Activated naive CD8-positive, alpha-beta T cell treated with anti-CD3 and anti-CD28 coated beads, Interleukin-2, amount 10 ng/mL, durations not matched to agents 7 days and 5 days (primary cell): ENCODE measurements around the gene GH1. TPM values are rescaled to one million over a fixed set of nuclear protein-coding genes. Genes with fewer than 3 reads are reported as not detected.
"Not testable (repeated sequence)": the region's sequence is repeated elsewhere in the genome, so short reads cannot be mapped to it uniquely, and the experiment has no call there.

ENCODE experiments used
- ATAC-seq: fragments of 150-1000 bp; cut with Tn5 transposase; one replicate; pipeline ENCODE4 v1.10.0; 2021; ENCODE audit warnings: low read depth, moderate library complexity
- POLR2A ChIA-PET: fragments of 350-600 bp; sonication (Branson Sonifier 250); formaldehyde crosslinking; loops from one replicate; lab custom pipeline; 2021; ENCODE audit warnings: antibody characterized with exemption; lab: Charles Lee
- DNase-seq: peaks from one replicate; pipeline ENCODE4 v3.0.0; 2021
- H3K27ac Mint-ChIP-seq: one replicate; pipeline ENCODE4 v1.8.0; 2022; ENCODE audit warnings: mild to moderate bottlenecking, mixed read lengths
- H3K27me3 Mint-ChIP-seq: one replicate; pipeline ENCODE4 v1.8.0; 2022; ENCODE audit warnings: mild to moderate bottlenecking, moderate library complexity, mixed read lengths
- H3K36me3 Mint-ChIP-seq: one replicate; pipeline ENCODE4 v1.8.0; 2021; ENCODE audit warnings: mild to moderate bottlenecking, mixed read lengths
- H3K4me1 Mint-ChIP-seq: one replicate; pipeline ENCODE4 v1.8.0; 2021; ENCODE audit warnings: mixed read lengths
- H3K4me3 Mint-ChIP-seq: one replicate; pipeline ENCODE4 v1.8.0; 2022; ENCODE audit warnings: mild to moderate bottlenecking, moderate library complexity, mixed read lengths
- H3K9me3 Mint-ChIP-seq: one replicate; pipeline ENCODE4 v1.8.0; 2021; ENCODE audit warnings: mixed read lengths
- total RNA-seq, 2 experiments: library from RNA; stranded (reverse); gene quantifications; one replicate each; pipeline ENCODE4 v1.2.3, GENCODE V29; 2021

The GH1 gene
- total RNA-seq, 2 experiments from 2014 or later: not detected

GRCh38 chr17:63871646-63872365 is 46.8 kb downstream of the GH1 start:
- DNase-seq, POLR2A ChIA-PET, H3K36me3 Mint-ChIP-seq, H3K9me3 Mint-ChIP-seq, H3K4me1 Mint-ChIP-seq, ATAC-seq, H3K4me3 Mint-ChIP-seq, H3K27ac Mint-ChIP-seq: not testable (repeated sequence)
- peaks cover 19% of the 10 kb centered on the region for H3K27me3 Mint-ChIP-seq

DNA sequence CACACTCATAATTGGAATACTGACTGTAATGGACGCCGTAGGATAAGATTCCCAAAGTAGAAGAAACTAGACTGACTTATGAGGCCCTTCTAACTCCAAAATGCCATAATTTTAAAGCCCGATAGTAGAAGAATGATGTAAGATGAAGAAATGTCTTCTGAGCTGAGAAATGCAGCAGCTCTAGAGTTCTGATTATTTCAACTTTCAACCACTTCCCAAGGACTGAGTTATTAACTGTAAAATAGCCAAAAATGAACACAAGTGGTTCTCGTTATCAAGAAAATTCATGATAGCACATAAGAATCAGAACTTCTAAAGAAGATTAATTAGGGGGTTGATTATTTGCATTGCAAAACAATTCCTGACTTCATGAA is 48.4 kb downstream of the GH1 start:
- H3K4me3 Mint-ChIP-seq, POLR2A ChIA-PET, DNase-seq, H3K27ac Mint-ChIP-seq, H3K9me3 Mint-ChIP-seq, ATAC-seq, H3K36me3 Mint-ChIP-seq, H3K4me1 Mint-ChIP-seq: not testable (repeated sequence)
- peaks cover 19% of the 10 kb centered on the region for H3K27me3 Mint-ChIP-seq

DNA sequence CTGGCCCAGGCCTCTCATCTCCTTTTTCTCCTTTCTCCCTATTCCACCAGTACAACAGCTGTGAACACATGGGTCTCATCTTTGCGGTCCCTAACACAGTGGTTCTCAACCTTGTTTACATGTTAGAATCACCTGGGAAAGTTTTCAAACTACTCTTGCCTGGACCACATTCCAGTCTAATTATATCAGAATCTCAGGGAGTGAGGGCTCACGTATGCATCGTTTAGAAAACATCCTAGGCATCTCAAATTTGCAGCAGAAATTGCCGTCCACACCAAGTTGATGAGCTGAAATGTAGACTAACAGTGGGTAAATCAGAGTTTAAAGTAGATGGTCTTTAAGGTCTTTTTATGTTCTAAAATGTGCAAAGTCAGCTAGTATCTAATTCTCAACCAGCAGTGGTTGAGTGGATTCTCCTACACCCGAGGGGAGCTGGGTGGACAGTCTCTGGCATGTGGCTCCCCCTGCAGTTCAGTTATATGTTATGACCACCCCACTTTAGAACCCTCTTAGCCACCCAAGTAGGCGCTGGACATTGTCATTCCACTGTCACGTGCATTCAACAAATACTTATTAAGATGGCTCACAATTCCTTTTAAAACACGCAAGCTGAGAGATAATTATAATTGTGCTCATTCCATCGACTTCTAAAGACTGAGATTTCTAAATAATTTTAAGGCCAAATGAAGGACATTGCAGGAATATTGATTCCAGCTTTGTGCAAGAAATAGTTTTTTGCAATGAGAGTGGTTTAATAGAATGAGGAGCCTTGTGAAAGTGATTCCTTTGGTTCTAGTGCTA is 48.9 kb downstream of the GH1 start:
- H3K4me3 Mint-ChIP-seq, H3K4me1 Mint-ChIP-seq, ATAC-seq, POLR2A ChIA-PET, H3K9me3 Mint-ChIP-seq, H3K27ac Mint-ChIP-seq, DNase-seq, H3K36me3 Mint-ChIP-seq: not testable (repeated sequence)
- H3K27me3 Mint-ChIP-seq: peaks cover 19% of the 10 kb centered on the region

Other genes with a start within 250 kb of the GH1 start
- gene LIMD2, start 218.7 kb downstream of the GH1 start, total RNA-seq: 100 to 1,000 TPM; 452 to 453 TPM
- 10 to 100 TPM; 54.0 to 61.4 TPM for gene STRADA, start 177.0 kb downstream of the GH1 start, total RNA-seq
- 10 to 100 TPM; 47.0 to 54.8 TPM for gene CCDC47, start 145.2 kb downstream of the GH1 start, total RNA-seq
- gene DDX42, start 144.7 kb downstream of the GH1 start, total RNA-seq: 100 to 1,000 TPM; 126 to 143 TPM
- 100 to 1,000 TPM; 132 to 135 TPM for gene PSMC5, start 91.4 kb downstream of the GH1 start, total RNA-seq
- gene FTSJ3, start 91.2 kb downstream of the GH1 start, total RNA-seq: 10 to 100 TPM; 56.7 to 58.6 TPM
- gene SMARCD2, start 76.2 kb downstream of the GH1 start, total RNA-seq: 100 to 1,000 TPM; 129 to 138 TPM
- not detected for gene CSH2, start 45.2 kb downstream of the GH1 start, total RNA-seq
- gene GH2, start 36.9 kb downstream of the GH1 start, total RNA-seq: not detected
- not detected for gene CSH1, start 22.3 kb downstream of the GH1 start, total RNA-seq
- gene CSHL1, start 7.6 kb downstream of the GH1 start, total RNA-seq: not detected
- 10 to 100 TPM; 17.0 to 19.6 TPM for gene CD79B, start 13.5 kb upstream of the GH1 start, total RNA-seq
- not detected for gene SCN4A, start 54.1 kb upstream of the GH1 start, total RNA-seq
- 1 to 10 TPM in 1 of 2 experiments, under 1 TPM in 1; 1.00 to 1.4 TPM for gene PRR29, start 79.5 kb upstream of the GH1 start, total RNA-seq
- 10 to 100 TPM; 59.0 to 61.7 TPM for gene ICAM2, start 101.8 kb upstream of the GH1 start, total RNA-seq
- gene ERN1, start 211.3 kb upstream of the GH1 start, total RNA-seq: 10 to 100 TPM; 38.6 to 45.3 TPM